Astrocyte of the spinal cord (primary cell): ENCODE results near the gene ZNF783.
"Not testable (repeated sequence)": the region's sequence is repeated elsewhere in the genome, so short reads cannot be mapped to it uniquely, and the experiment has no call there.

Experiments used
- DNase-seq: peaks from one replicate; pipeline ENCODE4 v3.0.0; 2011; ENCODE audit warnings: low read depth, low spot score
- H3K4me3 ChIP-seq: 2 replicates; pipeline ENCODE4 v1.5.1; 2011; ENCODE audit warnings: low read depth, mild to moderate bottlenecking, low read length, moderate library complexity
- CTCF ChIP-seq: IDR thresholded peaks from 2 replicates; pipeline ENCODE4 v1.5.1; 2012; ENCODE audit warnings: low read depth, mild to moderate bottlenecking, low read length, inconsistent platforms
- in situ Hi-C: cut with HindIII; loops from 2 replicates; pipeline ENCODE4 v1.10.0; 2017; ENCODE audit warnings: low sequenced_read_pairs

ZNF783 gene

GRCh38 chr7:149267733-149268132 lies 5.7 kb downstream of the ZNF783 start:
- no peak for TF ChIP-seq CTCF
- no peak for DNase-seq
- in situ Hi-C loops, result no loop called here
- H3K4me3 ChIP-seq, result no peak overlapping the region

GRCh38 chr7:149274424-149274823 lies 12.4 kb downstream of the ZNF783 start:
- not testable (repeated sequence) for H3K4me3 ChIP-seq

GRCh38 chr7:149277871-149278270 lies 15.9 kb downstream of the ZNF783 start:
- no peak for DNase-seq
- no peak for TF ChIP-seq CTCF
- H3K4me3 ChIP-seq, result no peak overlapping the region
- in situ Hi-C loops, result no loop called here

More at GRCh38 chr7:149274424-149274823, 12.4 kb downstream of the ZNF783 start:
- DNase-seq, in situ Hi-C loops: not testable (repeated sequence)

- H3K4me3 ChIP-seq, result no peak overlapping the region
- in situ Hi-C loops, result no loop called here
- TF ChIP-seq CTCF, result no peak
- DNase-seq, result no peak
These were observed 16.4 kb downstream of the ZNF783 start for GRCh38 chr7:149278396-149278795.

GRCh38 chr7:149279111-149279743 lies 17.2 kb downstream of the ZNF783 start:
- no peak for TF ChIP-seq CTCF
- DNase-seq, result no peak
- no peak overlapping the region for H3K4me3 ChIP-seq
- in situ Hi-C loops, result no loop called here

- TF ChIP-seq CTCF, result no peak
- H3K4me3 ChIP-seq, result no peak overlapping the region
- no peak for DNase-seq
- in situ Hi-C loops, result no loop called here
These were observed 18.2 kb downstream of the ZNF783 start for GRCh38 chr7:149280151-149280550.

GRCh38 chr7:149280661-149281507 lies 18.9 kb downstream of the ZNF783 start:
- in situ Hi-C loops, result no loop called here
- no peak for DNase-seq
- no peak for TF ChIP-seq CTCF
- H3K4me3 ChIP-seq, result no peak overlapping the region
